Calu3 (cell line): ENCODE data around the gene TRABD2B. TPM values are rescaled to one million over a fixed set of nuclear protein-coding genes. Genes with fewer than 3 reads are reported as not detected.

Source experiments
- BruUV-seq: library from RNA; stranded (reverse); fragments of 400-500 nt; replicated peaks from 2 replicates; lab custom pipeline; 2021; lab: Mats Ljungman, UMichigan
- CTCF ChIA-PET: fragments of 300-600 bp; sonication (Branson Sonifier 250); formaldehyde crosslinking; loops from one replicate; lab custom pipeline; 2022; ENCODE audit warnings: antibody characterized with exemption; lab: Charles Lee
- DNase-seq: peaks from one replicate; pipeline ENCODE4 v3.0.0; 2022
- H3K27ac Mint-ChIP-seq: one replicate; pipeline ENCODE4 v1.8.0; 2022; ENCODE audit warnings: mixed read lengths; ENCODE audit not compliant: unreplicated experiment
- H3K27me3 Mint-ChIP-seq: one replicate; pipeline ENCODE4 v1.8.0; 2022; ENCODE audit warnings: mixed read lengths; ENCODE audit not compliant: unreplicated experiment
- H3K36me3 Mint-ChIP-seq: one replicate; pipeline ENCODE4 v1.8.0; 2022; ENCODE audit warnings: mild to moderate bottlenecking, moderate library complexity, mixed read lengths; ENCODE audit not compliant: insufficient read depth, unreplicated experiment
- H3K4me1 Mint-ChIP-seq: one replicate; pipeline ENCODE4 v1.8.0; 2022; ENCODE audit warnings: mild to moderate bottlenecking, low read depth, mixed read lengths; ENCODE audit not compliant: unreplicated experiment
- H3K4me3 Mint-ChIP-seq: one replicate; pipeline ENCODE4 v1.8.0; 2022; ENCODE audit warnings: mild to moderate bottlenecking, low read depth, moderate library complexity, mixed read lengths; ENCODE audit not compliant: unreplicated experiment
- H3K9me3 Mint-ChIP-seq: one replicate; pipeline ENCODE4 v1.8.0; 2022; ENCODE audit warnings: low read depth, mixed read lengths; ENCODE audit not compliant: unreplicated experiment
- intact Hi-C: fragments of 100-400 bp; cut with micrococcal nuclease; formaldehyde crosslinking; loops from one replicate; pipeline ENCODE4 v1.10.0; 2022; ENCODE audit not compliant: unreplicated experiment
- total RNA-seq: library from RNA; stranded (reverse); gene quantifications from 2 replicates; pipeline ENCODE4 v1.2.3, GENCODE V29; 2022
- TF ChIP-seq, protein P1 (sequence below): fragments of 200-600 bp; IDR thresholded peaks from one replicate; pipeline ENCODE4 v1.8.0; 2022; ENCODE audit warnings: antibody characterized with exemption; ENCODE audit not compliant: unreplicated experiment

Gene TRABD2B
- total RNA-seq, 1 experiment from 2014 or later = 0.42 TPM

DNA sequence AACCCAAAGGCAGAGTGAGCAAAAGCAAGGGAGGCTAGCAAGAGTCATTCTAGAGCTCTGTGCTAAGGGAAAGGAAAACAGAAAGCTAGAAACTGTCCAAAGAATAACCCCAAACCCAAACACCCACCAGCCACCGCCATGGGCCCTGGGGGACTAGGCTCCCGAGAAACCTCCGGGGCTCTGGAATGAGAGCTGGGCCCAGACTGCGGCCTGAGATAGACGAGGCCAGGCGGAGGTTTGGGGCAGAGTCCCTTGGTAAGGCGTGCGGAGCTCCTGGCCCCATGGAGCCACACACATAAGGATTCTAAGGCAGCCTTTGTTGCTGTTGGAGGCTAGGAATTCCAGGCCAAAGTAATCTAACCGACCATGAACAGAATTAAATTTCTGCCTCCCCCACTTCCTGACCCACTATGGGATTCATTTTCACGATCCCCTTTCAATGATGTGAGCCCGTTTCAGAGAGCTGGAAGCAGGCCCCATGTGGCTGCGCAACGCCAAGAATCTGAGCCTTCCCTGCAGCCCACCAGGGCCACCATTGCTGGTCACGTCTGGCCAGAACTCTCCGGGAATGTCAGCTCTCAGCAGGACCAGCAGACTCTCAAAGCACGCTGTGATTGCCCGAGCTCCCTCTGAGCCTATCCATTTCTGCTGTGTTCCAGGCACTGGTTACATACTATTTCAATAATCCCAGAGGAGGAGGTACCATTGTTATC lies 145.0 kb downstream of the TRABD2B start:
- TF ChIP-seq, protein P1, sequence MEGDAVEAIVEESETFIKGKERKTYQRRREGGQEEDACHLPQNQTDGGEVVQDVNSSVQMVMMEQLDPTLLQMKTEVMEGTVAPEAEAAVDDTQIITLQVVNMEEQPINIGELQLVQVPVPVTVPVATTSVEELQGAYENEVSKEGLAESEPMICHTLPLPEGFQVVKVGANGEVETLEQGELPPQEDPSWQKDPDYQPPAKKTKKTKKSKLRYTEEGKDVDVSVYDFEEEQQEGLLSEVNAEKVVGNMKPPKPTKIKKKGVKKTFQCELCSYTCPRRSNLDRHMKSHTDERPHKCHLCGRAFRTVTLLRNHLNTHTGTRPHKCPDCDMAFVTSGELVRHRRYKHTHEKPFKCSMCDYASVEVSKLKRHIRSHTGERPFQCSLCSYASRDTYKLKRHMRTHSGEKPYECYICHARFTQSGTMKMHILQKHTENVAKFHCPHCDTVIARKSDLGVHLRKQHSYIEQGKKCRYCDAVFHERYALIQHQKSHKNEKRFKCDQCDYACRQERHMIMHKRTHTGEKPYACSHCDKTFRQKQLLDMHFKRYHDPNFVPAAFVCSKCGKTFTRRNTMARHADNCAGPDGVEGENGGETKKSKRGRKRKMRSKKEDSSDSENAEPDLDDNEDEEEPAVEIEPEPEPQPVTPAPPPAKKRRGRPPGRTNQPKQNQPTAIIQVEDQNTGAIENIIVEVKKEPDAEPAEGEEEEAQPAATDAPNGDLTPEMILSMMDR = no peak
- Mint-ChIP-seq H3K4me3 (no peak overlapping the region), H3K4me1 (no peaks in the 10 kb centered on the region), H3K9me3 (no peaks in the 10 kb centered on the region), H3K27me3 (no peaks in the 10 kb centered on the region), H3K36me3 (no peaks in the 10 kb centered on the region), H3K27ac (no peak overlapping the region)
- BruUV-seq = no TSS peak
- intact Hi-C loops = no loop called here
- no peak for DNase-seq
- CTCF ChIA-PET = interaction anchor here (0.6 kb wide), 1 partner anchor 66 kb away, joined by 3 read pairs; no protein-coding TSS in a partner anchor

DNA sequence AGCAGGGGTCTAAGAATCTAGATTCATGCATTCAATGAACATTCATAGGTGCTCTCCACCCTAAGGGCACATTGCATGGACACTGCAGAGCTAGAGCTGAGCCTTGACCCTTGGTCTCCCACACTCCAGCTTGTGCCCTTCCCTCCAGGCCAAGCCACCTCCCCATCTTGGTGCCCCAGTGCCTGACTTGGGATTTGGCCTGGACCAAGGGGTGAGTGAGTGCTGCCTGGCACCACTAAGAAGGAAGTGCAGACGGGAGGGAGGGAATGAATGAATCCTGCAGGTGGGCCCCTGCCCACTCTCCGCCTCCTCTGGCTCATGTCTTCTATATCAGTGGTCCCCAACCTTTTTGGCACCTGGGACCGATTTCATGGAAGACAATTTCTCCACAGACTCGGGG lies 146.7 kb downstream of the TRABD2B start:
- H3K4me3 Mint-ChIP-seq = no peak overlapping the region
- TF ChIP-seq, protein P1 = no peak
- no peaks in the 10 kb centered on the region for H3K4me1 Mint-ChIP-seq
- H3K36me3 Mint-ChIP-seq = no peaks in the 10 kb centered on the region
- no peaks in the 10 kb centered on the region for H3K9me3 Mint-ChIP-seq
- no peaks in the 10 kb centered on the region for H3K27me3 Mint-ChIP-seq
- BruUV-seq = no TSS peak
- H3K27ac Mint-ChIP-seq = no peak overlapping the region
- CTCF ChIA-PET = no interaction called here
- intact Hi-C loops = no loop called here
- DNase-seq = no peak

DNA sequence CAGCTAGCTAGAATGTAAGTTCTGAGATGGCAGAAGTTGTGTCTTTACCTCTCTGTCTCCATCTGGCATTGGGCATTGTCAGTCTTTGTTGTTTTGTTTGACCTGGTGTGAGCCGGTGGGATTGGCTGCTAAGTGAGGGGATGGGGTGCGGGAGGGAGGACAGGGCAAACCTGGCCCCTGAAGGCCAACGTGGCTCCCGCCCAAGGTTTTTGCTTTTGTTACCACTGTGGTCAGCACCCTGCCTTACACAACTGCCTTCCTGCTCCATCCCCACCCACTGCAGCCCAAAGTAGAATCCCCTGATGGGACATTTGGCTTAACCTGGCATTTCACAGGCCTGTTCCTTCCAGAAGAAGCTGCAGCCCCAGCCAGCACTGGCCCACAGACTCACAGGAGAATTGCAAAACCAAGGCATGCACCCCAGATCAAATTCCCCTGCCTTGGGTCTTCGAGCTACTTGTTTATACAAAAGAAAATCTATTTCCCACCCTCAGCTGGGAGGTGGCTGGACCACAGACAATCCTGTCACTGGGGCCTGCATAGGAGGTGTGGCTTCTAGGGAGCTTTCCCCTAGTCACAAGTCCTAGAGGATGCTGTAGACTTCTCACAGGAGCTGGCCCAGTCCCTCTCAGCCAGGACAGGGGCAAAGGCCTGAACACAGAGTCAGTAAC lies 147.5 kb downstream of the TRABD2B start:
- Mint-ChIP-seq H3K27ac (no peak overlapping the region), H3K4me3 (no peak overlapping the region), H3K27me3 (no peaks in the 10 kb centered on the region), H3K4me1 (no peaks in the 10 kb centered on the region), H3K36me3 (no peaks in the 10 kb centered on the region), H3K9me3 (no peaks in the 10 kb centered on the region)
- TF ChIP-seq, protein P1 = no peak
- no TSS peak for BruUV-seq
- CTCF ChIA-PET = no interaction called here
- intact Hi-C loops = no loop called here
- DNase-seq = no peak

DNA sequence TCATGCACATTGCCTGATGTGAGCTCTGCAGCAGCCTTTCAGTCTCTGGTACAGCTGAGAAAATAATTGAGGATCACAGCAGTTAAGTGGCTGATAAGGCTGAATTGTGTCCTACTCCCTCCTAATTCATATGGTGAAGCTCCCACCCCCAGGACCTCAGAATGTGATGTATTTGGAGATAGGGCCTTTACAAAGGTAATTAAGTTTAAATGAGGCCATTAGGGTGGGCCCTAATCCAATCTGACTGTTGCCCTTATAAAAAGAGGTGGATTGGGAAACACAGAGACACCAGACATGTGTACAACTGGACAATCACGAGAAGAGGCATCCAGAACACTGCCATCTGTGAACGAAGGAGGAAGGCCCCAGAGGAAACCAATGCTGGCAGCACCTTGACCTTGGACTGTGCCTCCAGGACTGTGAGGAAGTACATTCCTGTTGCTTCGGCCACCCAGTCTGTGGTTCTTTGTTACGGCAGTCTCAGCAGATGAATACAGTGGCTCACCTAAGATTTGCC lies 148.1 kb downstream of the TRABD2B start:
- Mint-ChIP-seq H3K27me3 (no peaks in the 10 kb centered on the region), H3K4me3 (no peak overlapping the region), H3K27ac (no peak overlapping the region), H3K4me1 (no peaks in the 10 kb centered on the region), H3K36me3 (no peaks in the 10 kb centered on the region), H3K9me3 (no peaks in the 10 kb centered on the region)
- intact Hi-C loops = no loop called here
- DNase-seq = no peak
- no TSS peak for BruUV-seq
- TF ChIP-seq, protein P1 = no peak
- CTCF ChIA-PET = interaction anchor here (0.6 kb wide), 1 partner anchor 173 kb away, joined by 3 read pairs; no protein-coding TSS in a partner anchor
